H1 (cell line): ENCODE measurements around the gene OXLD1. TPM values are rescaled to one million over a fixed set of nuclear protein-coding genes. Genes with fewer than 3 reads are reported as not detected.

Experiments used
- CTCF ChIA-PET: fragments of 300-600 bp; sonication (Branson Sonifier 250); formaldehyde crosslinking; loops from one replicate; lab custom pipeline; 2021; ENCODE audit not compliant: partially characterized antibody; lab: Charles Lee
- POLR2A ChIA-PET: fragments of 300-600 bp; sonication (Branson Sonifier 250); formaldehyde crosslinking; loops from one replicate; lab custom pipeline; 2021; ENCODE audit warnings: inconsistent platforms; ENCODE audit not compliant: partially characterized antibody; lab: Charles Lee
- DNase-seq, 2 experiments: peaks; one replicate each; pipeline versions ENCODE4 v3.0.0 to v3.0.0-alpha.2; 2010 to 2022; ENCODE audit warnings: low spot score in 2 of 2, low read depth in 1 of 2, mixed read lengths in 1 of 2
- FAIRE-seq: peaks from 2 replicates; lab custom pipeline; 2011; peaks lifted over from hg19 to GRCh38; lab: Jason Lieb, UNC
- H2AFZ ChIP-seq: 2 replicates; pipeline ENCODE4 v1.8.1; 2012; ENCODE audit warnings: low read length, inconsistent platforms
- H2AK5ac ChIP-seq: 2 replicates; pipeline ENCODE4 v1.6.1; 2013; ENCODE audit warnings: low read depth, low read length
- H2BK120ac ChIP-seq: replicated peaks from 2 replicates; pipeline ENCODE3; 2013; ENCODE audit warnings: low read depth, low read length, inconsistent platforms
- H2BK12ac ChIP-seq: 2 replicates; pipeline ENCODE4 v1.6.1; 2013; ENCODE audit warnings: low read depth, low read length
- H2BK15ac ChIP-seq: 2 replicates; pipeline ENCODE4 v1.6.1; 2013; ENCODE audit warnings: low read length
- H2BK20ac ChIP-seq: 2 replicates; pipeline ENCODE4 v1.6.1; 2013; ENCODE audit warnings: low read length
- H2BK5ac ChIP-seq: 2 replicates; pipeline ENCODE4 v1.6.1; 2013; ENCODE audit warnings: low read depth, low read length
- H3K14ac ChIP-seq: 2 replicates; pipeline ENCODE4 v1.6.1; 2013; ENCODE audit warnings: inconsistent platforms; ENCODE audit not compliant: insufficient read length
- H3K18ac ChIP-seq: 2 replicates; pipeline ENCODE4 v1.6.1; 2013; ENCODE audit warnings: low read length; ENCODE audit errors: extremely low read depth
- H3K23ac ChIP-seq: 2 replicates; pipeline ENCODE4 v1.6.1; 2013; ENCODE audit warnings: inconsistent platforms; ENCODE audit not compliant: insufficient read length
- H3K23me2 ChIP-seq: 2 replicates; pipeline ENCODE4 v1.6.1; 2013; ENCODE audit warnings: low read depth, low read length
- H3K27ac ChIP-seq: 2 replicates; pipeline ENCODE4 v1.6.1; 2011; ENCODE audit warnings: low read depth, low read length, inconsistent platforms
- H3K27me3 ChIP-seq, 4 experiments: replicated peaks in 1 of 4; 1 replicate in 1 of 4; 2 replicates in 3 of 4; pipeline versions ENCODE4 v1.6.1 to v1.8.1; 2011 to 2013; ENCODE audit warnings: low read length in 3 of 4, mild to moderate bottlenecking in 3 of 4, inconsistent platforms in 2 of 4, mixed read lengths in 2 of 4, moderate library complexity in 1 of 4; ENCODE audit not compliant: control insufficient read depth in 3 of 4, insufficient read depth in 3 of 4; ENCODE audit errors: extremely low read depth in 1 of 4
- H3K36me3 ChIP-seq, 4 experiments: 2 replicates each; pipeline versions ENCODE4 v1.6.1 to v1.8.1; 2011 to 2013; ENCODE audit warnings: mild to moderate bottlenecking in 4 of 4, low read length in 3 of 4, moderate library complexity in 2 of 4, control low read depth in 1 of 4, inconsistent platforms in 1 of 4; ENCODE audit not compliant: insufficient read depth in 4 of 4, control insufficient read depth in 2 of 4
- H3K4ac ChIP-seq: replicated peaks from 2 replicates; pipeline ENCODE3; 2013; ENCODE audit warnings: low read length, low read depth, mixed read lengths, inconsistent platforms; ENCODE audit not compliant: insufficient read length
- H3K4me1 ChIP-seq, 4 experiments: replicated peaks in 1 of 4; 1 replicate in 1 of 4; 2 replicates in 3 of 4; pipeline versions ENCODE4 v1.6.1 to v1.8.1; 2011 to 2013; ENCODE audit warnings: low read length in 3 of 4, inconsistent platforms in 2 of 4, mixed read lengths in 1 of 4; ENCODE audit not compliant: insufficient read depth in 4 of 4, control insufficient read depth in 3 of 4
- H3K4me2 ChIP-seq, 2 experiments: 2 replicates each; pipeline versions ENCODE4 v1.6.1 to v1.8.1; 2011 to 2013; ENCODE audit warnings: low read depth in 2 of 2, low read length in 2 of 2, control low read depth in 1 of 2, inconsistent platforms in 1 of 2, mild to moderate bottlenecking in 1 of 2; ENCODE audit not compliant: insufficient read depth in 1 of 2
- H3K4me3 ChIP-seq, 4 experiments: fragments of 200-600, 300-600 bp in 1 of 4; sonication (generic), shearing (Covaris generic), sonication (Bioruptor Twin) in 1 of 4; 2 replicates each; pipeline versions ENCODE4 v1.5.1 to v1.8.1; 2011 to 2016; ENCODE audit warnings: low read length in 4 of 4, low read depth in 3 of 4, control low read depth in 2 of 4, inconsistent platforms in 2 of 4, mild to moderate bottlenecking in 2 of 4, mixed read lengths in 1 of 4, moderate library complexity in 1 of 4; ENCODE audit not compliant: insufficient read depth in 2 of 4; ENCODE audit errors: extremely low read depth in 1 of 4
- H3K56ac ChIP-seq: replicated peaks from 2 replicates; pipeline ENCODE3; 2013; ENCODE audit warnings: low read depth, mild to moderate bottlenecking, mixed read lengths, low read length, inconsistent platforms; ENCODE audit not compliant: insufficient read length
- H3K79me1 ChIP-seq: 2 replicates; pipeline ENCODE4 v1.6.1; 2013; ENCODE audit warnings: low read depth, low read length, control low read depth
- H3K79me2 ChIP-seq, 2 experiments: 2 replicates each; pipeline versions ENCODE4 v1.6.1 to v1.8.1; 2012 to 2013; ENCODE audit warnings: low read length in 2 of 2, mild to moderate bottlenecking in 2 of 2, inconsistent platforms in 1 of 2; ENCODE audit not compliant: insufficient read depth in 2 of 2, control insufficient read depth in 1 of 2
- H3K9ac ChIP-seq, 4 experiments: replicated peaks in 1 of 4; 1 replicate in 1 of 4; 2 replicates in 3 of 4; pipeline versions ENCODE4 v1.6.1 to v1.8.1; 2011 to 2013; ENCODE audit warnings: low read depth in 3 of 4, low read length in 3 of 4, control low read depth in 2 of 4, mild to moderate bottlenecking in 2 of 4, moderate library complexity in 2 of 4, inconsistent platforms in 1 of 4; ENCODE audit errors: extremely low read depth in 1 of 4
- H3K9me3 ChIP-seq, 2 experiments: 2 replicates each; pipeline versions ENCODE4 v1.6.1 to v1.8.1; 2012 to 2013; ENCODE audit warnings: mild to moderate bottlenecking in 2 of 2, moderate library complexity in 2 of 2, control low read depth in 1 of 2, inconsistent platforms in 1 of 2, low read depth in 1 of 2, low read length in 1 of 2, mixed read lengths in 1 of 2; ENCODE audit not compliant: insufficient read depth in 2 of 2
- H4K20me1 ChIP-seq, 2 experiments: replicated peaks in 1 of 2; 2 replicates each; pipeline versions ENCODE3 to v1.8.1; 2011 to 2013; ENCODE audit warnings: inconsistent platforms in 2 of 2, low read length in 2 of 2, mild to moderate bottlenecking in 1 of 2; ENCODE audit not compliant: insufficient read depth in 2 of 2, control insufficient read depth in 1 of 2
- H4K5ac ChIP-seq: 2 replicates; pipeline ENCODE4 v1.6.1; 2013; ENCODE audit warnings: low read length, low read depth, mixed read lengths, inconsistent platforms; ENCODE audit not compliant: insufficient read length
- H4K8ac ChIP-seq: 2 replicates; pipeline ENCODE4 v1.8.0; 2013; ENCODE audit warnings: mild to moderate bottlenecking, moderate library complexity, low read length, inconsistent platforms; ENCODE audit not compliant: insufficient read depth; ENCODE audit errors: extremely low read depth
- H4K91ac ChIP-seq: replicated peaks from 2 replicates; pipeline ENCODE3; 2013; ENCODE audit warnings: low read length, mixed read lengths, inconsistent platforms; ENCODE audit not compliant: insufficient read length
- BCL11A ChIP-seq, 2 experiments: IDR thresholded peaks; one replicate each; pipeline ENCODE4 v1.6.1; 2011; ENCODE audit warnings: low read depth in 2 of 2, low read length in 2 of 2, mild to moderate bottlenecking in 2 of 2
- CEBPB ChIP-seq: IDR thresholded peaks from 2 replicates; pipeline ENCODE4 v1.6.1; 2012; ENCODE audit warnings: low read depth, low read length
- CHD2 ChIP-seq: IDR thresholded peaks from 2 replicates; pipeline ENCODE4 v1.6.1; 2012; ENCODE audit warnings: low read length, improper control_type of control experiment
- CREB1 ChIP-seq: IDR thresholded peaks from 2 replicates; pipeline ENCODE4 v1.6.1; 2012; ENCODE audit warnings: inconsistent platforms
- E2F6 ChIP-seq: IDR thresholded peaks from 2 replicates; pipeline ENCODE4 v1.6.1; 2012; ENCODE audit warnings: inconsistent platforms
- EP300 ChIP-seq, 2 experiments: IDR thresholded peaks; 1 replicate in 1 of 2; 2 replicates in 1 of 2; pipeline ENCODE4 v1.6.1; 2011 to 2012; ENCODE audit warnings: low read depth in 2 of 2, low read length in 2 of 2, mild to moderate bottlenecking in 2 of 2, borderline replicate concordance in 1 of 2, inconsistent platforms in 1 of 2, moderate library complexity in 1 of 2
- FOSL1 ChIP-seq: IDR thresholded peaks from 2 replicates; pipeline ENCODE4 v1.6.1; 2011; ENCODE audit warnings: mild to moderate bottlenecking, low read depth, low read length, moderate library complexity; ENCODE audit not compliant: insufficient read depth
- GTF2F1 ChIP-seq: IDR thresholded peaks from 2 replicates; pipeline ENCODE4 v1.6.1; 2012; ENCODE audit warnings: low read depth, low read length, improper control_type of control experiment, borderline replicate concordance
- HDAC6 ChIP-seq: IDR thresholded peaks from one replicate; pipeline ENCODE4 v1.7.1; 2012; ENCODE audit warnings: low read depth, mild to moderate bottlenecking, inconsistent platforms, low read length, moderate library complexity
- KDM4A ChIP-seq: IDR thresholded peaks from one replicate; pipeline ENCODE4 v1.7.1; 2012; ENCODE audit warnings: low read depth, mild to moderate bottlenecking, moderate library complexity, low read length, inconsistent platforms; ENCODE audit not compliant: severe bottlenecking
- SP2 ChIP-seq: IDR thresholded peaks from 2 replicates; pipeline ENCODE4 v1.6.1; 2012; ENCODE audit warnings: mild to moderate bottlenecking, low read length, inconsistent platforms
- TBP ChIP-seq: IDR thresholded peaks from 2 replicates; pipeline ENCODE4 v1.6.1; 2011; ENCODE audit warnings: low read depth, low read length, improper control_type of control experiment
- YY1 ChIP-seq: IDR thresholded peaks from 2 replicates; pipeline ENCODE4 v1.6.1; 2011; ENCODE audit warnings: low read depth, mild to moderate bottlenecking, low read length
- WGBS, 2 experiments: shearing (Covaris generic) in 1 of 2; methylation state at CpG; one replicate each; pipeline versions ENCODE4 v1.1.6 to v1.1.7; 2013 to 2015; ENCODE audit warnings: low lambda C conversion rate in 2 of 2, mixed read lengths in 2 of 2, inconsistent platforms in 1 of 2, low coverage in 1 of 2, missing lambda C conversion rate in 1 of 2; ENCODE audit not compliant: insufficient replicate concordance in 2 of 2, insufficient coverage in 1 of 2, insufficient read length in 1 of 2; ENCODE audit errors: extremely low coverage in 1 of 2, missing lambda C conversion rate in 1 of 2; 5-methylcytosine and 5-hydroxymethylcytosine counted together
- polyA plus RNA-seq, 7 experiments: library from polyadenylated mRNA; depleted of rRNA in 3 of 7; stranded (reverse) in 5 of 7; unstranded in 2 of 7; fragments of >200 nt in 5 of 7; fragments of 200-250 nt in 2 of 7; gene quantifications; 1 replicate in 5 of 7; 2 replicates in 1 of 7; 4 replicates in 1 of 7; pipeline versions ENCODE4 v1.2.1 to v1.2.3, GENCODE V29; 2011 to 2013; ENCODE audit warnings: missing spikeins in 2 of 7, mixed read lengths in 2 of 7
- total RNA-seq: library from RNA; stranded (reverse); fragmentation: NEBNext Ultra II Directional; extraction: Animal tissue kit (Norgen Biotek cat#: 25700); gene quantifications from 2 replicates; pipeline ENCODE4 v1.2.1, GENCODE V29; 2021
- TF ChIP-seq, protein P1 (sequence below): IDR thresholded peaks from 2 replicates; pipeline ENCODE4 v1.6.1; 2012; ENCODE audit warnings: inconsistent platforms

Gene OXLD1
- total and polyA plus RNA-seq, 2 of the 8 experiments (the other 6 are each of a cell fraction or from before 2014, with no cell fraction given) = 41.5 to 61.9 TPM

DNA sequence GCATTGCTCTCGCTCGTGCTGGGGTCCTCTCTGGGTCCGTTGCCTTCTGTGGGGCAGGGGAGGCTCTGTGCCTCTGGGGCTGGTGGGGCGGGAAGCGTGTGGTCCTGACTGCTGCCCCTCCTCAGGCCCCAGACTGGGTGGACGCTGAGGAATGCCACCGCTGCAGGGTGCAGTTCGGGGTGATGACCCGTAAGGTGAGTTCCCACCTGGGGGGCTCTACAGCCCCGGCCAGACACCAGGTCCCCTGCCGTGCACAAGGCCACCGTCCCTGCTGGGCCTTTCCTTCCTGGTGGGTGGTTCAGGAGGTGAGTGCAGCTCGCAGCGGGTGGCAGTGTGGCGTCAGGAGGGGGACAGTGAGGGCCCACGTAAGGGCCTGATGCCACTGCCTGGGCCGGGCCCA, 24.1 kb upstream of the OXLD1 start:
- Histone ChIP-seq H4K20me1 (peaks cover under 1 to 23% of the 10 kb centered on the region in 2 experiments), H3K18ac (no peak overlapping the region), H2AK5ac (no peak overlapping the region), H3K36me3 (peaks cover 4 to 59% (median 31%) of the 10 kb centered on the region in 4 experiments; a peak in 6 of 8 replicates), H2BK120ac (no peak overlapping the region), H4K91ac (no peak overlapping the region), H3K4me2 (no peak overlapping the region), H3K56ac (no peak overlapping the region), H3K4ac (no peak overlapping the region), H3K14ac (no peak overlapping the region), H2AFZ (no peak overlapping the region), H3K79me2 (peaks cover 0 to 7% of the 10 kb centered on the region in 2 experiments; a peak in 1 of 4 replicates), H3K27ac (no peak overlapping the region), H3K23me2 (no peaks in the 10 kb centered on the region), H2BK5ac (no peak overlapping the region), H2BK12ac (no peak overlapping the region), H3K4me3 (no peak overlapping the region), H4K5ac (no peak overlapping the region), H4K8ac (no peak overlapping the region), H3K79me1 (peaks cover 4% of the 10 kb centered on the region), H2BK20ac (no peak overlapping the region), H3K4me1 (no peaks in the 10 kb centered on the region), H2BK15ac (no peak overlapping the region), H3K9me3 (no peaks in the 10 kb centered on the region), H3K9ac (no peak overlapping the region), H3K27me3 (no peaks in the 10 kb centered on the region), H3K23ac (no peak overlapping the region)
- 97% methylated on average over 12 of the region's 17 CpGs; no CpG with 5 or more reads in 1 of the 2 experiments for WGBS, 2 experiments
- ChIA-PET POLR2A (interaction anchor here (0.6 to 28.4 kb wide), 5 partner anchors 8 to 48 kb away, joined by 3 to 436 read pairs (median 5); partner anchors contain the start of genes ARL16, HGS, MRPL12 and SLC25A10), CTCF (interaction anchor here (0.7 to 1.4 kb wide), 3 partner anchors 15 to 514 kb away, joined by 3 to 4 read pairs (median 3); no protein-coding TSS in a partner anchor)
- no peak for DNase-seq
- FAIRE-seq = no peak
- TF ChIP-seq BCL11A (IDR thresholded peaks at IDR 0.05; ENCODE audit: low read depth in 2 of 2, low read length in 2 of 2) = no peak
- no peak for TF ChIP-seq GTF2F1
- TF ChIP-seq CEBPB = no peak
- TF ChIP-seq YY1 = no peak
- no peak for TF ChIP-seq TBP
- TF ChIP-seq, protein P1, sequence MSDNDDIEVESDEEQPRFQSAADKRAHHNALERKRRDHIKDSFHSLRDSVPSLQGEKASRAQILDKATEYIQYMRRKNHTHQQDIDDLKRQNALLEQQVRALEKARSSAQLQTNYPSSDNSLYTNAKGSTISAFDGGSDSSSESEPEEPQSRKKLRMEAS = no peak
- no peak for TF ChIP-seq SP2
- TF ChIP-seq HDAC6 = no peak
- no peak for TF ChIP-seq CHD2
- no peak for TF ChIP-seq EP300 (IDR thresholded peaks at IDR 0.05; ENCODE audit: borderline replicate concordance in 1 of 2, low read depth in 2 of 2, low read length in 2 of 2)
- no peak for TF ChIP-seq E2F6
- no peak for TF ChIP-seq FOSL1
- TF ChIP-seq KDM4A = no peak
- TF ChIP-seq CREB1 = no peak
